HG03064 (cell line): ENCODE measurements around the gene SLC15A3.
"Not testable (repeated sequence)": the region's sequence is repeated elsewhere in the genome, so short reads cannot be mapped to it uniquely, and the experiment has no call there.

ENCODE experiments used
- ATAC-seq: cut with Tn5 transposase; IDR thresholded peaks from one replicate; pipeline ENCODE4 v1.9.1; 2021; ENCODE audit warnings: low read depth; ENCODE audit not compliant: unreplicated experiment

Gene SLC15A3

DNA sequence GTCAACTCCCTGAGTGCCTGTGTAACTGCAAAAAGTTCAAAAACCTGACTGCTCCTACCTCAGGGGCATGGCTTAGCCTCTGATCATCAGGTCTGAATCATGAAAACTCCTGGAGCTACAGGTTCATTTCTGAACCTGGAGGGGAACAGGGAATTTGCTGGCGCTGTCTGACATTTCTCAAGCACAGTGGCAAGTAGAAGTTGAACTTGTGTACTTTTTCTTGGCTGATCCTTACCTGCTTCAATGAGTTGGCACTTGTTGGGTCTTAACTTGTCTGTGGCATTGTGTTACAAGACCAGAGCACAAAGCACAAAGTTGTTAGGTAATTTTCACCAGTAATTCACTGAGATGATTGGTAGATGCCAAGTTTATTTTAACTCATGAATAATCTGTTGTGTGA is 34.7 kb downstream of the SLC15A3 start:
- no peak for ATAC-seq

DNA sequence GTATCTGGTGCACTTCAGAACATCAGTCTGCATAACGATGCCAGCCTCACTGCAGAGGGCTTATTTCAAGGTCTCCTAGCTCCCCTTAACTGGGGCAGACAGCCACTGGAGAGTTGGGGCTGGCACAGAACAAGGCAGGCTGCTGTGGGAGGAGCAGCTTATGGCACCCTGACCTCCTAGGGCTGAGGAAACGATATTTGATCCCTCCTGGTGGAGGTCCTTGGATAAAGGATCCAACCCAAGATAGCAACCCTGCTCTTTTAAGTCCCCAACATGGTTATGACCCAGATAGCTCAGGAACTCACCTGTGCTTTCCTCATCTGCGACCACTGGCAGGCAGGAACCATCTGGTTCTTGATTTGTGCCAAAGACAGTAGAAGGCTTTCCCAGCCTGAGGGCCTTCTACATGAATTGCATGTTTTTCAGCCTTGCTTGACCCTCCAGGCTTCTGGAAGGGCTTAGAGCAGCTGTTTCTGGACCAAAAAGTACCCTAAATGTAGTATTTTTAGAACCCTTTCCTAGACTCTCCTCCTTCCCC is 35.2 kb downstream of the SLC15A3 start:
- no peak for ATAC-seq

DNA sequence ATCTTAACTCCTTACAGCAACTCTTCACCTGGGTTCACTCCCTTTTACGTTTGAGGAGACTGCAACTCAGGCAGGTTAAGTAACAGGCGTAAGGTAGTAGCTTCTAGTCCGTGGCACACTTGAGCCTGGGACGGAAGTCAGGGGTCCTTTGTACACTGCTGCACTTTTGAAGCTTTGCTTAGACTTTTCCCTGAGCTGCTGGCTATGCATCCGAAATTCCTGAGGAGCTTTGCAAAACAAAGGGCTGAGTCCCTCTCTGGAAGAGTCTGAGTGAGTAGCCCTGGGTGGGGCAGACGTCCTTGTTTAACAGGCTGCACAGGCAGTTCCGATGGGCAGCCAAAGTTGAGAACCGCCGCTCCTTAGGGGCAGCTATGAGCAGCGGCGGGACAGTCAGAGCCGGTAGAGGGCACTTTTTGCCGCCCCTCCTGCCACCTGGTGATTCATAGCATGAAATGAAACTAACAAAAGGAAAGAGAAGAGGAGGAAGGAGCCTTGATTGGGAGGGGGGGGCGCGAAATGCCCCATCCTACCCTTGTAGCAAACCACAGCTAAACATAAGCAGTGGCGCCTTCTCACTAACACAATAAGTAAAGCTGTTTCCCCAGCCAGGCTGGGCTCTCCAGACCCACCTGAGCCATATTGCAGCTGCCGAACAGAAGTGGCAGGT is 36.6 kb downstream of the SLC15A3 start:
- ATAC-seq, result peak; percentile 50

DNA sequence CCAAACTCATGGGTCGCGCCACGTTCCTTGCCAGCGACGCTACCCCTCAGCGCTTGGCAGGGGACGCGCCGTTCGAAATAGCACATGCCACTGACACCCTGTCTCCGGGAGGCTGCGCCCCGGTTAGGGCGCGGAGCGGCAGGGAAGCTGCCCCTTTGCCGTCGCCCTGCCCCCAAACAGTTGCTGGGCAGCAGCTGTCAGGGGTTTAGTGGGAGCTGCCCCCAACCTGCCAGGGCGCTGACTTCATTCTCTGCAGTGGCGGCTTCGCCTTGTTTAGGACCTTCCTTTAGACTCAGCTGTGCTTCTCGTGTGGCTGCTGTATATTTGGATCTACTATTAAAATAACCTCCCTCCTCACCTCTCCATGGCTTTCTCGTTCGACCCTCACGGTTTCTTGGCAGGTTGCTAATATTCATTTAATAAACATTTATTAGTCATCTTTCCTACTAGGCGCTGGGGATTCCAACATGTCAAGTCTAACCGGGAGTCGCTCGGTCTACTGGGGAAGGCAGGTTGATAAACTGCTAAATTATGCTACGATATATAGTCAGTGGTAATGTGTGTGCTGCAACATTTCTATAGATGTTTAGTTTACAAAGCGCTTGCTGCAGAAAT is 37.2 kb downstream of the SLC15A3 start:
- ATAC-seq, result peak; percentile 3

DNA sequence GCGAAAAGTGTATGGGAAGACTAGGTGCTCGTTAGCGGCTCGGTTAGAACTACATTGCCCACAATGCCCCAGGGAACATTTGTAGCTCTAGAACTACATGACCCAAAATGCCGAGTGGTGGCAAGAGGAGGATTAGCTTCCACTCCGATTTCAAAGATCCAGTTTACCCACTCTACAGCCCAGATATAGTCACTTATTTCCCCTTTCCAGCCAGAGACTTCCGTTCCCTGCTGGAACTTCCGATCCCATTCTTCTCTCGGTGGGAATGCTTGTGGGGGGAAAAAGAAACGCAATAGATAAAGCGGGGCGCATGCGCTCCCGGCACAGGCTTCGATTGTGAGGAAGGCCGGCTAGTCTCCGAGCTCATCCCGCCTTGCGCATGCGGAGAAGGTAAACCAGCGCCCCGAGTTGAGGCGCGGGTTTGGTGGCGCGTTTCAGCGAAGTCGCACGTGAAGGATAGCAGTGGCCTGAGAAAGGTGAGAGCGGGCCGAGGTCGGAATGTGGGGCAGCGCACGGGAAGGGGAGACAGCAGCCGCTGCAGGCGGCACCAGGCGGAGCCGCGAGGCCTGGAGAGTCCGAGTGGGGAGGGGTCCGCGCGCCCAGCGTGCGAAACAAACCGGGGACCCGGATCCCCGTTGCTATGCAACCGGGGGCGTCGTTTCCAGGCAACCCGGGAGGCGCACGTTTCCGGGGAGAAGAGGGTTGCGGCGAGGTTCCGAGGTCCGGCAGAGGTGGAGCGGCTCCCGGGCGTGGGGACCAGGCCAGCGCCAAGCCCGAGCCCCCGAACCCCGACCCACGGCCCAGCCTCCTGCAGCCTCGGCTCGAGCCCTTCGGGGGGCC is 38.0 kb downstream of the SLC15A3 start, which contains the start of gene TMEM109:
TMEM109 (plus strand) TSS at position 366 of the 840 bp plus-strand sequence. CDS start 5,536 bp downstream, outside the sequence.
- ATAC-seq, result peak; percentile 40

DNA sequence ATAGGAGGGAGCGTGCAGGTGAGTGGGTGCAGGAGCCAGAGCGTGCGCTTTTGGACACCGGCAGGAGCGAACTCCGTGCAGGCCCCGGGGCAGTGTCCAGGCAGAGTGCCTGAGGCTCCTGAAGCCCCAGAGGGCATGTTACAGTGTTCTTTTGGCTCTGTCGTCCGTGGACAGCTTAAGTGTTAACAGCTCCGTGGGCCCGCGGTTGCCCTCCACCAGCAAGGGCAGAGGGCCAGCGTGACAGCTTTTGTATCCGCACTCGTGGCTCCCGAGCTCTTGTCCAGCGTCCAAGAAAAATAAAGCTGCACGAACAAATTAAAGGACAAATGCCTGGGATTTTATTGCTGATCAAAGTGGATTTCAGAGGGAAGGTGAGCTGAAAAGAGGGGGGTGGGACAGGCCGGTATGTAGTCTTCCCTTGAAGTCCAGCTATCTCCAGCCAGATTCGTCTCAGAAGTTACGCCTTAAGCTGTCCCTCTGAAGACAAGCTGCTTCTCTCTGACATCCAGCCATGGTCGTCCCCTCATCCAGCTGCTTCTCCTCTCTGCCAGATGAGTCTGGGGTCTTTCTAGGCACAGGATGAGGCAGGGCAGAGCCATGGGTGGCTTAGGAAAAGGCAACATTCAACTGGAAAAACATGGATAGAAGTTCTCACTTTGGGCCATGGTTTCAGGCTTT is 39.0 kb downstream of the SLC15A3 start:
- ATAC-seq, result no peak

DNA sequence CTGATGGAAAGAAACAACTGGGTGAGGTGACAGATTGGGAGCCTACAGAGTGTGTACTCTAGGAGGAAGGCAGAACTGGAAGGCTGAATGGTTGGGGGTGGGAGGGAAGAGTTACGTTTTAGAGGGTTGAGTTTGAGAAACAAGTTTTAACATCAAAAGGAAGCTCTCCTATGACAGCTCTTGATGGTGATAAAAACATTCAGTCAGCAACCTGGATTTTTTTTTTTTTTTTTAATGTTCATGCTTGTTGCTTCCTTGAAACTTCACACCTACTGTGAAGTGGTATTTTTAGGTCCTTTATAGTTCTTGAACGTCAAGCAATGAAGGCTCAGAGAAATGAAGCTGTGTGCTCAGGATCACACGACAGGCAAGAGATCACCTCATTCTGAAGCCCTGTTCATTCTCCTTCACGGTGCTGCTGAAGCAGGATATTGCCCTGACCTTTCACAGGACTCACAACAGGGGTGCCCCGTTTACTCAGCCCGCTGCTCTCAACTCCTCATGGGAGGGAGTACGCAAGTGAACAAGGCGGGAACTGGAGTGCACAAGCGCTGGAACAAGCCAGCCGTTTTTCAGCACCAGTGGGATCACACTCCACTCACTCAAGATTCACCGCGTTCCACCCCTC is 39.6 kb downstream of the SLC15A3 start:
- no peak for ATAC-seq

DNA sequence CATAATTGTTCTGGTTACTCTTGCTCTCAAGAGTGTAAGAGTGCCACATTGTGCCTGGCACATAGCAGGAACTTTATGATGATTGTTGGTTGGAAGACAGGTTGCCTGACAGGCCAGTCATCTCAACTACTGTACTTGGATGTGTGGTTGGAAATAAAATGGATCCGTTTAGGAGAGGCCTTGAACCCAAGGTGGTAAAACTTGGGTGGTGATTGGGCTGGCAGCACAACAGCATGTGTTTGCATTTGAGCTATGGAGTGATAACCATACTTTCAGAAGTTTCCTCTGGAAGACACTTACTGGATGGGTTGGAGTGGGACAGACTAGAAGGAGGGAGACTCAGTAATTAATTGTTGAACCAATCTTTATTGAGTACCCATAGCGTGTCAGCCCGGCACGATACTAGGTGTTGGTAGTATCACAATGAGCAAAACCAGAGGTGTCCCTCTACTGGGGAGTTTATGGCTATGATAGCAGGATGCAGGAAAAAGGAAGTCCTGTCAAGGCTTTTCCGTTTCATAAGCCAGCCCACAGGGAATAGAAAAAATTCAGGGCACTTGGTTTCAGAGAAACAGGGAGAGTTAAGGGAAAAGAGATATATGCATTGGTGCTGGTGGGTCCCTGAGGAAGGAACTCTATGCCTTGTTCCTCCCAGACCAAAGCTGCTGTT is 41.1 kb downstream of the SLC15A3 start:
- ATAC-seq, result no peak

DNA sequence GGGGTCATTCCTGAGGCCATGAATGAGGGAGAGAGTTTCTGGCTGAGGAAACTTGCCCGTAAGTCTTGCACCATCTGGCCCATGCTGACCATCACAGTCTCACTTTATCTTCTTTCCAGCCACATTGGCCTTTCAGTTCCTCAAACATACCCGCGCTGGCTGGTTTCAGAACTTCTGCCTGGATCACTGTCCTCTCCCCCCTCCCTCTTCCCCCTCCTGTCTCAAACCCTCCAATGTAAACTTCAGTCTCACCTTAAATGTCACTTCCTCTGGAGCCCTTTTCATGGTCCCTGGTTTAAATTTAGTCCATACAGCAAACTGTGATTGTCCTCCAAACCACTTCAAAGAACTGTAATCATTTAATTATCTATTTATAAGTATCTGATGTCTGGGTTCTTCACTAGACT is 41.7 kb downstream of the SLC15A3 start:
- ATAC-seq, result peak; percentile 25

DNA sequence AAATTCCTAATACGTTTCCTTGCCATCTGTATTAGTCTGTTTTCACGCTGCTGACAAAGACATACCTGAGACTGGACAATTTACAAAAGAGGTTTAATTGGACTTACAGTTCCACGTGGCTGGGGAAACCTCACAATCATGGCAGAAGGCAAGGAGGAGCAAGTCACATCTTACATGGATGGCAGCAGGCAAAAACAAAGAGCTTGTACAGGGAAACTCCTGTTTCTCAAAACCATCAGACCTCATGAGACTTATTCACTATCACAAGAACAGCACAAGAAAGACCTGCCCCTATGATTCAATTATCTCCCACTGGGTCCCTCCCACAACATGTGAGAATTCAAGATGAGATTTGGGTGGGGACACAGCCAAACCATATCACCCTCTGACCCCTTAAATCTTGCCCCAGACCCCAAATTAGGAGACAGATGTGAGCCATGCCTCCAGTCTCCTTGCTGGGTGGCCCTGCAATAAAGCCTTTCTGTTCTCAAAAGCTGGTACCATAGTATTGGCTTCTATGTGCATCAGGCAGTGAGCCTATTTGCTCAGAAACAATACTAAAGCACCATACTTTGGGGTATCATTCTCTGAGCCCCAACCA is 42.2 kb downstream of the SLC15A3 start:
- ATAC-seq, result not testable (repeated sequence)

DNA sequence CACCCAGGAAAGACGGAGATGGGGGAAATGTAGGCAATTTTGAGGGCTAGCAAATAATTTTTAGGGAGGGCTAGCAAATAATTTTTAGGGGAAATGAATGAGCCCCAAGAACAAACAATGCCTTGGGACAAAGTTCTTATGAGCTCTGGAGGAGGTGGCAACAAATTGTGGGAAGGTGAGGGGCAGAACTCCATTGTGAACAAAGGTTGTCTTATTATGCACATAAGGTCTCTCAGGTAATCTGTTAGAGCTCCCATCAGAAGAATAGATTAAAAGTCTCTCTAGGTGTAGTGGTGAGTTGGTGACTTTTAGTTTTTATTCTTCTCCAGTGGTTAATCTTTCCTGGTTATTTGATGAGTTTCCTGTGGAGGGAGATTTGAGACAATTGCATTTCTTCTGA is 43.2 kb downstream of the SLC15A3 start:
- no peak for ATAC-seq

DNA sequence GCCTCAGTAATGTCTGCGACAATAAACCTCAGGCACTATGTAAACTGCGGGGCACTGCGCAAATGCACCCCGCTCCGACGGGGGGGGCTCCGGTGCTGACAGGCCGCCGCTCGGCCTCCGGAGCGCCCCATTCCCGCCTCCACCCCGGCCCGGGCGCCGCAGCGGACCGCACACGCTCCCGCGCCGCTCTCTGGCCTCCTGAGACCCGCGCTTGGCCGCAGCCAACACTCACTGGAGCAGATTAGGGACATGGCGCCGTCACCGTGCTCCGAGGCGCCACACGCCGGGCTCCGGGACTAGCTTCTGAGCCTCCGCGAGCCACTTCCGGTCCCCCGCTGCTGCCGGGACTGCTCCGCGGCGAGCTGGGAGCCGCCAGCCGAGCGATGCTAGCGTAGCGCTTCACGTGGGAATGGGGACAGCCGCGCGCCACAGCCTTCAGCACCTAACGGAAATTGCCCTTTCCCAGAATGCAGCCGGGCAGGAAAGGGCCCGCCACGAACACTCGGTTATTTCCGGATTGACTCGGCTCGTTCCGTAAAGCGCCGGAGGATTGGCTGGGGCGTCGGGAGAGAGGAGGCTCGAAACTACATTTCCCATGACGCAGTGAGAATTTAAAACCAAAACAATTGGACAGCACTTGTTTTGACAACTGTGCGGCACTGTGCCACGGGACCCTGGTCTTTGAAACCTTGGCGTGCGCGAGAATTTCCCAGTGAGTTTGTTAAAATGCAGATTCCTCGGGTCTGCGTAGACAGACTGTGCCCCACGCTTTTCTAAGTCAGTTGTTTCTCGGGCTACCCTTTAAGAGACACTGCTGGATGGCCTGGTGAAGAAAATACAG is 45.6 kb downstream of the SLC15A3 start, which contains the start of gene PRPF19:
PRPF19 (minus strand) TSS at position 454 of the 841 bp plus-strand sequence; CDS start at position 251, 203 bp downstream.
- peak; percentile 66 for ATAC-seq

DNA sequence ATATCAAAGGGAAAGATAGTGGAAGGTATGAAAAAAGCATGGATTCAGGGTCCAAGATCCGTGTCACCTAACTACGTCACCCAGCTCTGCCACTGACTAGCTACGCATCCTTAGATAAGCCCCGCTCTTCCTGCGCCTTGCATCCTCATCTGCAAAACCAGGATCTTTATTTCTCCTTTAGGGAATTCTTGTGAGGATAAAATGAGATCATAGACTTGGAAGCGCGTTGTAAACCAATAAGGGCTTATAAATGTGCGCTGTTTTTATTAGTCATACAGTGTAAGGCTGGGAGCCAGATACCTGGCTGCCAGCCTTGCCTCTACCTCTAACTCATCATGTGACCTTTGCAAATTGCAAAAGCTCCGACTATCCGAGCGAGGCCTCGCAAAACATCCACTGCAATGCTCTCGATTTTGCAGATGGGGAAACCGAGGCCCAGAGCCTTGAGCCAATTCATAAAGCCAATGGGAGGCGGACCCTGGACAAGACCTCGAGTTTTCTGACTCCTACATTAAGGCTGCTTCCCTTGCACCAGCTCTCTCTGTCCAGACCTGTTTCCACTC is 46.3 kb downstream of the SLC15A3 start:
- ATAC-seq, result no peak

DNA sequence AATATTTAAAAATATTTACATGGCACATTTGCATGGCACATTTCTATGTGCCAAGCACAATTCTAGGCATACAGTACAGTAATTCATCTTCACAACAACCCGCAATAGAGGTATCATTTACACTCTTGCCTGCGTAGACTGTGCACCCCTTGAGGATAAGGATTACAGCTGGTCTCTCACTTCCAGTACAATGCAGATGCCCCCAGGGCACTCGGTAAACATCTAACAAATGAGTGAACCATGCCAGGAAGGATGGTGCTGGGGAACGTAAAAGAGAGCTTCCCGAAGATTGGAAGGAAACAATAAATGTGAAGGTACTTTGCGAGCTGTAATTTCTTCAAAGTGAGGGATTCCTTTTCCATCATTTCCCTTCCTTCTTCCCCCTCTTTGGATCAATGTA is 46.9 kb downstream of the SLC15A3 start:
- ATAC-seq, result no peak

DNA sequence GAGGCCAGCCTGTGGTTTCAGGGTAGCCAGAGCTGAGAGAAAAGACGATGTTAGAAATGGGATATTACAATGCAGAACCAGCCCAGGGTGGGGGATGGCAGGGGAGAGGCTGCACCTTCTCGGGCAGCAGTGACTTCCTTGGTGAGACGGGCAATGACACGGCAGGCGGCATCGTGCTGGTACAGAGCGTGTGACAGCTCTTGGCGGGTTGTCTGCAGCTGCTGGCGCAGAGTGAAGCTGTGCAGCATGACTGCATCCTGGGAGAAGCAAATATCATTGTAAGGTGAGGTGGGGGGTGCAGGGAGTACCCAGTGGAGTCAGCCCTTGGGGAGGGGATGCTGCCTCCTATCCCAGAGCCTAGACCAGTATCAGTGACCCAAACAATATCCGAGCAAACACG is 49.4 kb downstream of the SLC15A3 start:
- no peak for ATAC-seq

DNA sequence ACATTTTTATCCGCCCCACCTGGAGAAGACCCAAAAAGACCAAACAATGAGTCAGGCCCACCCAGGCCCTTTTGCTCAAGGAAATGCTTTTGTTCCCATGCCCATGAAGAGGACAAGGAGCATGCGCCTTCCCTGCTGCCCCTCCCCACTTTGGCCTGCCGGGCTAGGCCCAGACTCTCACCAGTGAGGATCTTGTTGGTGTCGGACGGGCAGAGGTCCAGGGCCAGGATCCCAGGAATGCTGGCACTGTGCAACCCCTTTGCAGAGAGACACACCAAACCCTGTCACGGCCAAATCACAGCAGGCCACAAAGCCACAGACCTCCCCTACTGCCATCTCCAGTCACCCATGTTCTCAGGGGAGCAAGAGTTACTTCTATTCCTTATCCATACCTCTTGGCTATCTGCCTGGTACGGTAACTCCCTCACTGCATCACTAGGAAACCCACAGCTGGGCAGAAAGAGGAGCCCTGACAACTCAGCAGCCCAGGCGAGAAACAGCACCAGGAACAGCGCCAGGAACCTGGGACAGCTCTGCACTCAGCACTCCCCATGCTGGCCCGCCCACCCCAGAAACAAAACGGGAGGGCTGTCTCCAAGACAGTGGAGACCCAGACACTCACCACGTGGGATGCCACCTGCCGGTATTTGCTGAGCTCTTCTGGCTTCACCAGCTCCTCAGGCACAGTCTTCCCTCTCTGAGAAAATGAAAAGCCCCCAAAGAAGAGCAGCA is 51.1 kb downstream of the SLC15A3 start:
- ATAC-seq, result no peak

DNA sequence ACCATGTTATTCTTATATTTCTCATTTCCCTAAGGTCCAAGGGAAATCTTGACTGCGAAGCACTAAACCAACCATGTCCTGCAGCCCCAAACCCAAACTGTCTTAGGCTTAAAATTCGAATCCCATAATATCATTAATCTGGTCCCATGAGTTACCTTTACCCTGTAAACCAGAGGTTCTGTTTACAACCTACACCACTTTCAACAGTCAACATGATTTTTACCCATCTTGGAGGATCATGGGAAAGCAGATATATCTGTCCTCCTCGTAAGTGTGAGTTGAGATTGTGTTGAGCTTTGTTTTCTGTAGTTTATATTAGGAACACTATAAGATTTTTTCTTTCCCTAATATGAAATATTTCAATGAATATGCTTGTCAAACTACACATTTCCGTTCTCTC is 52.0 kb downstream of the SLC15A3 start:
- no peak for ATAC-seq
